IMR-90 (cell line): ENCODE measurements around the gene FAM168A. TPM values are rescaled to one million over a fixed set of nuclear protein-coding genes. Genes with fewer than 3 reads are reported as not detected.

Experiments used
- ATAC-seq: fragments of 200-7000 bp; cut with Tn5 transposase; 2 replicates; pipeline ENCODE4 v1.9.1; 2020; ENCODE audit warnings: low read depth, mild to moderate bottlenecking, moderate library complexity
- BruUV-seq: library from RNA; stranded (reverse); fragments of 400-500 nt; replicated peaks from 2 replicates; lab custom pipeline; 2021; lab: Mats Ljungman, UMichigan
- CTCF ChIA-PET: fragments of 300-600 bp; formaldehyde crosslinking; extraction: SDS; loops from one replicate; lab custom pipeline; 2021; ENCODE audit warnings: antibody characterized with exemption; lab: Yijun Ruan, JAX
- POLR2A ChIA-PET: fragments of 300-600 bp; sonication (Branson Sonifier 250); formaldehyde crosslinking; loops from one replicate; lab custom pipeline; 2022; ENCODE audit warnings: antibody characterized with exemption; ENCODE audit not compliant: unreplicated experiment; lab: Charles Lee
- DNase-seq: peaks from one replicate; pipeline ENCODE4 v3.0.0; 2013
- H2AFZ ChIP-seq: replicated peaks from 2 replicates; pipeline ENCODE3; 2013; ENCODE audit warnings: low read length, mild to moderate bottlenecking; ENCODE audit not compliant: poor library complexity
- H2AK5ac ChIP-seq: 2 replicates; pipeline ENCODE4 v1.6.1; 2013; ENCODE audit warnings: low read depth, low read length, inconsistent platforms
- H2AK9ac ChIP-seq: replicated peaks from 2 replicates; pipeline ENCODE3; 2013; ENCODE audit warnings: mild to moderate bottlenecking, low read depth, low read length, moderate library complexity; ENCODE audit not compliant: poor library complexity
- H2BK120ac ChIP-seq: 2 replicates; pipeline ENCODE4 v1.6.1; 2013; ENCODE audit warnings: low read depth, low read length, inconsistent platforms
- H2BK15ac ChIP-seq: 3 replicates; pipeline ENCODE4 v1.6.1; 2013; ENCODE audit warnings: low read depth, low read length, inconsistent platforms
- H2BK20ac ChIP-seq: 2 replicates; pipeline ENCODE4 v1.6.1; 2013; ENCODE audit warnings: low read depth, mild to moderate bottlenecking, inconsistent platforms, low read length, moderate library complexity
- H2BK5ac ChIP-seq: 2 replicates; pipeline ENCODE4 v1.6.1; 2013; ENCODE audit warnings: mild to moderate bottlenecking, low read depth, low read length, inconsistent platforms; ENCODE audit not compliant: poor library complexity, severe bottlenecking
- H3K14ac ChIP-seq: replicated peaks from 2 replicates; pipeline ENCODE4 v1.6.1; 2013; ENCODE audit warnings: low read depth, low read length, inconsistent platforms
- H3K18ac ChIP-seq: 2 replicates; pipeline ENCODE4 v1.6.1; 2013; ENCODE audit warnings: low read depth, low read length, control low read depth
- H3K23ac ChIP-seq: 2 replicates; pipeline ENCODE4 v1.6.1; 2013; ENCODE audit warnings: low read depth, low read length, inconsistent platforms
- H3K27ac ChIP-seq: 2 replicates; pipeline ENCODE4 v1.5.1; 2013; ENCODE audit warnings: mild to moderate bottlenecking, control low read depth, low read length; ENCODE audit not compliant: insufficient read depth
- H3K27me3 ChIP-seq: 2 replicates; pipeline ENCODE4 v1.6.1; 2013; ENCODE audit warnings: low read length; ENCODE audit not compliant: control insufficient read depth, insufficient read depth
- H3K36me3 ChIP-seq: 2 replicates; pipeline ENCODE4 v1.6.1; 2013; ENCODE audit warnings: low read length, mixed read lengths; ENCODE audit not compliant: control insufficient read depth, insufficient read depth
- H3K4ac ChIP-seq: 2 replicates; pipeline ENCODE4 v1.6.1; 2013; ENCODE audit warnings: low read depth, low read length, inconsistent platforms
- H3K4me1 ChIP-seq: 2 replicates; pipeline ENCODE4 v1.6.1; 2013; ENCODE audit warnings: low read length, mixed read lengths; ENCODE audit not compliant: control insufficient read depth, insufficient read depth
- H3K4me2 ChIP-seq: 2 replicates; pipeline ENCODE4 v1.6.1; 2013; ENCODE audit warnings: low read depth, mild to moderate bottlenecking, control low read depth, low read length, moderate library complexity
- H3K4me3 ChIP-seq: 2 replicates; pipeline ENCODE4 v1.5.1; 2013; ENCODE audit warnings: low read depth, mild to moderate bottlenecking, control low read depth, low read length, moderate library complexity; ENCODE audit not compliant: insufficient read depth
- H3K56ac ChIP-seq: 2 replicates; pipeline ENCODE4 v1.6.1; 2013; ENCODE audit warnings: low read length, inconsistent platforms; ENCODE audit not compliant: insufficient read depth; ENCODE audit errors: extremely low read depth
- H3K79me1 ChIP-seq, 2 experiments: 2 replicates each; pipeline ENCODE4 v1.6.1; 2013; ENCODE audit warnings: low read length in 2 of 2, inconsistent platforms in 1 of 2, low read depth in 1 of 2
- H3K9ac ChIP-seq: 2 replicates; pipeline ENCODE4 v1.6.1; 2013; ENCODE audit warnings: low read depth, low read length, control low read depth
- H3K9me1 ChIP-seq: 2 replicates; pipeline ENCODE4 v1.6.1; 2013; ENCODE audit warnings: low read length, inconsistent platforms; ENCODE audit not compliant: insufficient read depth
- H3K9me3 ChIP-seq: 2 replicates; pipeline ENCODE4 v1.6.1; 2013; ENCODE audit warnings: low read length; ENCODE audit not compliant: control insufficient read depth, insufficient read depth
- H4K20me1 ChIP-seq: 2 replicates; pipeline ENCODE4 v1.6.1; 2013; ENCODE audit warnings: low read length, inconsistent platforms; ENCODE audit not compliant: insufficient read depth
- H4K5ac ChIP-seq: 2 replicates; pipeline ENCODE4 v1.6.1; 2013; ENCODE audit warnings: mild to moderate bottlenecking, low read depth, low read length, control low read depth
- H4K8ac ChIP-seq, 2 experiments: 2 replicates each; pipeline ENCODE4 v1.6.1; 2013; ENCODE audit warnings: low read depth in 2 of 2, low read length in 2 of 2, control low read depth in 1 of 2, inconsistent platforms in 1 of 2
- H4K91ac ChIP-seq: 2 replicates; pipeline ENCODE4 v1.6.1; 2013; ENCODE audit warnings: low read depth, low read length, inconsistent platforms; ENCODE audit not compliant: insufficient read depth
- BHLHE40 ChIP-seq: fragments of 150-350 bp; IDR thresholded peaks from 2 replicates; pipeline ENCODE4 v1.6.1; 2016; ENCODE audit warnings: mild to moderate bottlenecking, low read depth, low read length
- CEBPB ChIP-seq: IDR thresholded peaks from 2 replicates; pipeline ENCODE4 v1.6.1; 2012; ENCODE audit warnings: low read depth, low read length, improper control_type of control experiment
- CHD1 ChIP-seq: IDR thresholded peaks from 2 replicates; pipeline ENCODE4 v1.6.1; 2012; ENCODE audit warnings: low read depth, low read length, improper control_type of control experiment
- FOS ChIP-seq: fragments of 150-350 bp; IDR thresholded peaks from 2 replicates; pipeline ENCODE4 v1.6.1; 2016; ENCODE audit warnings: low read depth, low read length
- MAFK ChIP-seq: IDR thresholded peaks from 2 replicates; pipeline ENCODE4 v1.6.1; 2012; ENCODE audit warnings: low read depth, low read length, improper control_type of control experiment
- MAZ ChIP-seq: IDR thresholded peaks from 2 replicates; pipeline ENCODE4 v1.6.1; 2012; ENCODE audit warnings: low read depth, mild to moderate bottlenecking, low read length, improper control_type of control experiment, moderate library complexity, borderline replicate concordance
- NFE2L2 ChIP-seq: fragments of 150-350 bp; IDR thresholded peaks from 2 replicates; pipeline ENCODE4 v1.6.1; 2016; ENCODE audit warnings: low read depth, mild to moderate bottlenecking, low read length
- POLR2A ChIP-seq: IDR thresholded peaks from 2 replicates; pipeline ENCODE4 v1.6.1; 2012; ENCODE audit warnings: mild to moderate bottlenecking, low read depth, low read length
- RAD21 ChIP-seq: IDR thresholded peaks from 2 replicates; pipeline ENCODE4 v1.6.1; 2012; ENCODE audit warnings: low read length, improper control_type of control experiment
- RFX5 ChIP-seq: IDR thresholded peaks from 2 replicates; pipeline ENCODE4 v1.8.0; 2012; ENCODE audit warnings: low read depth, mild to moderate bottlenecking, low read length, moderate library complexity
- SMC3 ChIP-seq: fragments of 150-350 bp; IDR thresholded peaks from 2 replicates; pipeline ENCODE4 v1.6.1; 2016; ENCODE audit warnings: low read depth, mild to moderate bottlenecking, antibody characterized with exemption, low read length, moderate library complexity
- WGBS, 2 experiments: methylation state at CpG; one replicate each; pipeline versions ENCODE4 v1.1.5 to v1.1.7; 2013; ENCODE audit warnings: missing lambda C conversion rate in 2 of 2; ENCODE audit not compliant: insufficient read length in 1 of 2; ENCODE audit errors: extremely low coverage in 2 of 2; 5-methylcytosine and 5-hydroxymethylcytosine counted together
- dilution Hi-C: fragments of 300-500 bp; cut with HindIII; formaldehyde crosslinking; loops from one replicate; pipeline ENCODE4 v1.14.3; 2018; ENCODE audit warnings: low sequenced_read_pairs; ENCODE audit not compliant: unreplicated experiment
- in situ Hi-C: fragments of 300-500 bp; cut with MboI; formaldehyde crosslinking; loops from 3 replicates; pipeline ENCODE4 v1.14.3; 2019; ENCODE audit warnings: low sequenced_read_pairs, inconsistent platforms, mixed read lengths
- intact Hi-C: fragments of 100-400 bp; cut with micrococcal nuclease; formaldehyde crosslinking; loops from 2 replicates; pipeline ENCODE4 v1.10.0; 2022
- polyA plus RNA-seq, 3 experiments: library from polyadenylated mRNA; depleted of rRNA; stranded (reverse); fragments of >200 nt; gene quantifications; 2 replicates each; pipeline ENCODE4 v1.2.3, GENCODE V29; 2012; ENCODE audit warnings: low replicate concordance in 1 of 3
- total RNA-seq: library from RNA; depleted of rRNA; stranded (reverse); fragments of >200 nt; gene quantifications from 2 replicates; pipeline ENCODE4 v1.2.3, GENCODE V29; 2012
- TF ChIP-seq, protein P1 (sequence below): conservative IDR thresholded peaks from 2 replicates; pipeline ENCODE4 v1.5.1; 2012; ENCODE audit warnings: mild to moderate bottlenecking, low read depth, low read length, improper control_type of control experiment
- TF ChIP-seq, protein P2 (sequence below): fragments of 150-350 bp; IDR thresholded peaks from 2 replicates; pipeline ENCODE4 v1.6.1; 2016; ENCODE audit warnings: low read depth, mild to moderate bottlenecking, low read length, moderate library complexity, borderline replicate concordance
- TF ChIP-seq, protein P3 (sequence below): fragments of 150-350 bp; IDR thresholded peaks from 2 replicates; pipeline ENCODE4 v1.6.1; 2017; ENCODE audit warnings: mild to moderate bottlenecking, antibody characterized with exemption, low read length, low read depth

The FAM168A gene
- total and polyA plus RNA-seq, 2 of the 4 experiments (the other 2 are of a cell fraction): 13.1 to 22.8 TPM

DNA sequence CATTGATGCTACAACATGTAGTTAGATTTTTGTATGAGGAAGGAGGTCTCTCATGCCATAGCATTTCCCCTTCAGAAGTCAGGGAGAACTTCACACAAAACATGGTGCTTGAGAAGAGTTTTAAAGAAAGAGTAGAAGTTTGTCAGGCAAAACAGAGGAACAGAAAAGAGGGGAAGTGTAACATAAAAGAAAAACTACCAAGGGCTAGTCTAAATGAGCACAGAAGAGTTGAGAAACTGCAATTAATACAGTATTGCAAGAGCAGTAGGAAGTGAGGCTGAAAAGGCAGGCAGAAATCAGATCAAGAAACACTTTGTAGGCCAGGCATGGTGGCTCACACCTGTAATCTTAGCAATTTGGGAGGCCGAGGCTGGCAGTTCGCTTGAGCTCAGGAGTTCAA is 61.0 kb downstream of the FAM168A start:
- H3K18ac ChIP-seq: no peak overlapping the region
- no TSS peak for BruUV-seq

More for the DNA sequence above, 61.0 kb downstream of the FAM168A start:
- Histone ChIP-seq H2AK5ac (no peak overlapping the region), H3K36me3 (no peaks in the 10 kb centered on the region), H2AK9ac (no peak overlapping the region), H3K14ac (no peak overlapping the region), H3K4me3 (no peak overlapping the region), H3K27me3 (no peaks in the 10 kb centered on the region), H3K56ac (no peak overlapping the region), H3K23ac (no peak overlapping the region), H3K4me1 (peaks cover 3% of the 10 kb centered on the region; the same call in 1 of the 2 replicates), H2BK20ac (no peak overlapping the region), H2BK5ac (no peak overlapping the region), H4K5ac (no peak overlapping the region), H3K79me1 (peaks cover 3 to 27% of the 10 kb centered on the region in 2 experiments; a peak in 2 of 4 replicates), H2BK15ac (no peak overlapping the region), H2BK120ac (no peak overlapping the region), H3K9ac (no peak overlapping the region), H3K4me2 (no peak overlapping the region), H3K9me1 (no peaks in the 10 kb centered on the region), H2AFZ (no peak overlapping the region), H3K27ac (no peak overlapping the region), H4K20me1 (peaks cover 13% of the 10 kb centered on the region), H4K91ac (no peak overlapping the region), H4K8ac (no peak overlapping the region), H3K4ac (no peak overlapping the region), H3K9me3 (no peaks in the 10 kb centered on the region)
- no peak for TF ChIP-seq POLR2A
- TF ChIP-seq SMC3: no peak
- TF ChIP-seq MAFK: no peak
- TF ChIP-seq FOS: no peak
- TF ChIP-seq MAZ: no peak
- TF ChIP-seq, protein P1, sequence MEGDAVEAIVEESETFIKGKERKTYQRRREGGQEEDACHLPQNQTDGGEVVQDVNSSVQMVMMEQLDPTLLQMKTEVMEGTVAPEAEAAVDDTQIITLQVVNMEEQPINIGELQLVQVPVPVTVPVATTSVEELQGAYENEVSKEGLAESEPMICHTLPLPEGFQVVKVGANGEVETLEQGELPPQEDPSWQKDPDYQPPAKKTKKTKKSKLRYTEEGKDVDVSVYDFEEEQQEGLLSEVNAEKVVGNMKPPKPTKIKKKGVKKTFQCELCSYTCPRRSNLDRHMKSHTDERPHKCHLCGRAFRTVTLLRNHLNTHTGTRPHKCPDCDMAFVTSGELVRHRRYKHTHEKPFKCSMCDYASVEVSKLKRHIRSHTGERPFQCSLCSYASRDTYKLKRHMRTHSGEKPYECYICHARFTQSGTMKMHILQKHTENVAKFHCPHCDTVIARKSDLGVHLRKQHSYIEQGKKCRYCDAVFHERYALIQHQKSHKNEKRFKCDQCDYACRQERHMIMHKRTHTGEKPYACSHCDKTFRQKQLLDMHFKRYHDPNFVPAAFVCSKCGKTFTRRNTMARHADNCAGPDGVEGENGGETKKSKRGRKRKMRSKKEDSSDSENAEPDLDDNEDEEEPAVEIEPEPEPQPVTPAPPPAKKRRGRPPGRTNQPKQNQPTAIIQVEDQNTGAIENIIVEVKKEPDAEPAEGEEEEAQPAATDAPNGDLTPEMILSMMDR: no peak
- TF ChIP-seq, protein P2, sequence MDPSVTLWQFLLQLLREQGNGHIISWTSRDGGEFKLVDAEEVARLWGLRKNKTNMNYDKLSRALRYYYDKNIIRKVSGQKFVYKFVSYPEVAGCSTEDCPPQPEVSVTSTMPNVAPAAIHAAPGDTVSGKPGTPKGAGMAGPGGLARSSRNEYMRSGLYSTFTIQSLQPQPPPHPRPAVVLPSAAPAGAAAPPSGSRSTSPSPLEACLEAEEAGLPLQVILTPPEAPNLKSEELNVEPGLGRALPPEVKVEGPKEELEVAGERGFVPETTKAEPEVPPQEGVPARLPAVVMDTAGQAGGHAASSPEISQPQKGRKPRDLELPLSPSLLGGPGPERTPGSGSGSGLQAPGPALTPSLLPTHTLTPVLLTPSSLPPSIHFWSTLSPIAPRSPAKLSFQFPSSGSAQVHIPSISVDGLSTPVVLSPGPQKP: no peak
- no peak for TF ChIP-seq RAD21
- TF ChIP-seq, protein P3, sequence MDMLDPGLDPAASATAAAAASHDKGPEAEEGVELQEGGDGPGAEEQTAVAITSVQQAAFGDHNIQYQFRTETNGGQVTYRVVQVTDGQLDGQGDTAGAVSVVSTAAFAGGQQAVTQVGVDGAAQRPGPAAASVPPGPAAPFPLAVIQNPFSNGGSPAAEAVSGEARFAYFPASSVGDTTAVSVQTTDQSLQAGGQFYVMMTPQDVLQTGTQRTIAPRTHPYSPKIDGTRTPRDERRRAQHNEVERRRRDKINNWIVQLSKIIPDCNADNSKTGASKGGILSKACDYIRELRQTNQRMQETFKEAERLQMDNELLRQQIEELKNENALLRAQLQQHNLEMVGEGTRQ: no peak
- TF ChIP-seq BHLHE40: no peak
- no peak for TF ChIP-seq NFE2L2
- TF ChIP-seq CHD1: no peak
- TF ChIP-seq RFX5: no peak
- TF ChIP-seq CEBPB: no peak
- in situ Hi-C loops (no loop called here), intact Hi-C loops (no loop called here), dilution Hi-C loops (no loop called here)
- DNase-seq (no peak), ATAC-seq (no peak)
- POLR2A ChIA-PET: no interaction called here
- WGBS, 2 experiments: 100% methylated on average over 1 of the region's 2 CpGs; no CpG with 5 or more reads in 1 of the 2 experiments
- CTCF ChIA-PET: no interaction called here
